WTC11 (cell line): ENCODE data around the gene CLEC14A. TPM values are rescaled to one million over a fixed set of nuclear protein-coding genes. Genes with fewer than 3 reads are reported as not detected.
A peak's percentile ranks its signal among the peaks of the same experiment; 100 is the strongest.

Experiments
- ATAC-seq: fragments of 200-7000 bp; cut with Tn5 transposase; 2 replicates; pipeline ENCODE4 v1.10.0; 2021; ENCODE audit warnings: mild to moderate bottlenecking, moderate library complexity
- CTCF ChIA-PET: fragments of 300-600 bp; sonication (Branson Sonifier 250); formaldehyde crosslinking; loops from one replicate; lab custom pipeline; 2021; ENCODE audit warnings: antibody characterized with exemption; lab: Charles Lee
- POLR2A ChIA-PET: fragments of 350-600 bp; sonication (Branson Sonifier 250); formaldehyde crosslinking; loops from one replicate; lab custom pipeline; 2021; ENCODE audit warnings: antibody characterized with exemption; lab: Charles Lee
- DNase-seq: peaks from one replicate; pipeline ENCODE4 v3.0.0; 2021; ENCODE audit warnings: low spot score
- H3K27ac Mint-ChIP-seq: 2 replicates; pipeline ENCODE4 v1.8.0; 2021; ENCODE audit warnings: mixed read lengths
- H3K27me3 Mint-ChIP-seq: 2 replicates; pipeline ENCODE4 v1.8.0; 2021; ENCODE audit warnings: low read depth, mild to moderate bottlenecking, moderate library complexity, mixed read lengths
- H3K36me3 Mint-ChIP-seq: 2 replicates; pipeline ENCODE4 v1.8.0; 2021; ENCODE audit warnings: mixed read lengths
- H3K4me1 Mint-ChIP-seq: 2 replicates; pipeline ENCODE4 v1.8.0; 2022; ENCODE audit warnings: mixed read lengths
- H3K4me3 Mint-ChIP-seq: 2 replicates; pipeline ENCODE4 v1.8.0; 2021; ENCODE audit warnings: mild to moderate bottlenecking, moderate library complexity, mixed read lengths
- H3K9me3 Mint-ChIP-seq: 2 replicates; pipeline ENCODE4 v1.8.0; 2021; ENCODE audit warnings: mixed read lengths
- CREM ChIP-seq: sonication (generic); formaldehyde crosslinking; IDR thresholded peaks from 2 replicates; pipeline ENCODE4 v1.8.1; 2022; ENCODE audit warnings: mild to moderate bottlenecking, missing genetic modification reagents, moderate library complexity
- ELF4 ChIP-seq: sonication (generic); formaldehyde crosslinking; IDR thresholded peaks from 2 replicates; pipeline ENCODE4 v1.8.1; 2022; ENCODE audit warnings: low read depth, mild to moderate bottlenecking, moderate library complexity, missing genetic modification reagents
- EMX1 ChIP-seq: fragments of 250-450 bp; sonication (Bioruptor Pico); IDR thresholded peaks from 2 replicates; pipeline ENCODE4 v1.8.0; 2021; ENCODE audit warnings: mild to moderate bottlenecking
- MXD4 ChIP-seq: fragments of 250-450 bp; sonication (Bioruptor Pico); IDR thresholded peaks from 2 replicates; pipeline ENCODE4 v1.8.0; 2021; ENCODE audit warnings: mild to moderate bottlenecking, moderate library complexity, borderline replicate concordance
- NFATC4 ChIP-seq: fragments of 250-450 bp; sonication (Bioruptor Pico); IDR thresholded peaks from 2 replicates; pipeline ENCODE4 v1.9.0; 2021; ENCODE audit warnings: mild to moderate bottlenecking
- NR2C2 ChIP-seq: sonication (generic); formaldehyde crosslinking; IDR thresholded peaks from 2 replicates; pipeline ENCODE4 v1.8.0; 2022; ENCODE audit warnings: mild to moderate bottlenecking, missing genetic modification reagents
- OVOL2 ChIP-seq: fragments of 250-450 bp; sonication (Bioruptor Pico); IDR thresholded peaks from 2 replicates; pipeline ENCODE4 v1.9.0; 2021; ENCODE audit warnings: mild to moderate bottlenecking, borderline replicate concordance
- total RNA-seq: library from RNA; stranded (reverse); gene quantifications from 3 replicates; pipeline ENCODE4 v1.2.3, GENCODE V29; 2021
- TF ChIP-seq, protein P1 (sequence below): fragments of 250-450 bp; sonication (Bioruptor Pico); IDR thresholded peaks from 2 replicates; pipeline ENCODE4 v1.9.0; 2021; ENCODE audit warnings: moderate library complexity, mild to moderate bottlenecking, inconsistent platforms, borderline replicate concordance
- TF ChIP-seq, protein P2 (sequence below): fragments of 250-450 bp; sonication (Bioruptor Pico); IDR thresholded peaks from 2 replicates; pipeline ENCODE4 v1.9.0; 2021; ENCODE audit warnings: mild to moderate bottlenecking
- TF ChIP-seq, protein P3 (sequence below): fragments of 250-450 bp; sonication (Bioruptor Pico); IDR thresholded peaks from 2 replicates; pipeline ENCODE4 v1.9.0; 2021; ENCODE audit warnings: mild to moderate bottlenecking, borderline replicate concordance
- TF ChIP-seq, protein P4 (sequence below): sonication (generic); formaldehyde crosslinking; conservative IDR thresholded peaks from 2 replicates; pipeline ENCODE4 v1.8.1; 2023; ENCODE audit warnings: mild to moderate bottlenecking, low read depth, missing genetic modification reagents, moderate library complexity
- TF ChIP-seq, protein P5 (sequence below): sonication (generic); formaldehyde crosslinking; conservative IDR thresholded peaks from 2 replicates; pipeline ENCODE4 v1.8.1; 2022; ENCODE audit warnings: mild to moderate bottlenecking, missing genetic modification reagents
- TF ChIP-seq, protein P6 (sequence below): sonication (generic); formaldehyde crosslinking; IDR thresholded peaks from 2 replicates; pipeline ENCODE4 v1.8.1; 2023; ENCODE audit warnings: mild to moderate bottlenecking, missing genetic modification reagents
- TF ChIP-seq, protein P7 (sequence below): fragments of 250-450 bp; sonication (Bioruptor Pico); conservative IDR thresholded peaks from 2 replicates; pipeline ENCODE4 v1.9.0; 2021; ENCODE audit warnings: mild to moderate bottlenecking
- TF ChIP-seq, protein P8 (sequence below): sonication (generic); formaldehyde crosslinking; IDR thresholded peaks from 2 replicates; pipeline ENCODE4 v1.8.1; 2023; ENCODE audit warnings: mild to moderate bottlenecking, moderate library complexity, missing genetic modification reagents
- TF ChIP-seq, protein P9 (sequence below): fragments of 250-450 bp; sonication (Bioruptor Pico); IDR thresholded peaks from 2 replicates; pipeline ENCODE4 v1.8.0; 2021; ENCODE audit warnings: mild to moderate bottlenecking
- TF ChIP-seq, protein P10 (sequence below): fragments of 250-450 bp; sonication (Bioruptor Pico); IDR thresholded peaks from 2 replicates; pipeline ENCODE4 v1.9.0; 2021; ENCODE audit warnings: mild to moderate bottlenecking

CLEC14A gene
- total RNA-seq, 1 experiment from 2014 or later: 0.15 TPM

DNA sequence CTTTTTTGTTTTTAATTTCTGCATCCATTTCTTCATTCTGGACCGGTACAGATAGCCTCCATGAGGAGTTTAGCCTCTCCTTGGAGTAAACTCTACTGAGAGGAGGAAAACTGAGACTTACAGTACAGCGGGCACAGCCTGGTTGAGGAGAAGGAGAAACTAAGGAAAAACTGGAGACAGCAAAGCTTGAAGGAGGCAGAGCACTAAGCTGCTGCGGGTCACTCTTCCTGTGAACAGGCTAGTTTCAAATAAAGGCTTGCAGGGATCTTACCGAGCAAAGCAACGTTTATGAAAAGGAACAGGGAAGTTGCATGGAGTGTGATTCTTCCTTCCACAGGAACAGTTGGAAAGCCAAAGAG, 48.5 kb downstream of the CLEC14A start:
- peaks cover 81% of the 10 kb centered on the region for H3K27me3 Mint-ChIP-seq
- ChIA-PET CTCF (interaction anchor here (0.5 to 1.7 kb wide), 5 partner anchors 41 to 498 kb away, joined by 3 to 8 read pairs (median 4); partner anchors contain the start of gene CLEC14A), POLR2A (interaction anchor here (0.5 to 1.8 kb wide), 8 partner anchors 8 to 393 kb away, joined by 3 to 7 read pairs (median 3); no protein-coding TSS in a partner anchor)
- DNase-seq: no peak
- no peak overlapping the region for H3K27ac Mint-ChIP-seq
- H3K36me3 Mint-ChIP-seq: peaks cover 2% of the 10 kb centered on the region; the same call in 1 of the 2 replicates
- H3K4me1 Mint-ChIP-seq: peaks cover 49% of the 10 kb centered on the region
- peaks cover 7% of the 10 kb centered on the region for H3K9me3 Mint-ChIP-seq
- H3K4me3 Mint-ChIP-seq: 0 out of 2 replicates have a peak overlapping the region, but pooled peaks have one; percentile 67
- no peak for ATAC-seq
- TF ChIP-seq, protein P1, sequence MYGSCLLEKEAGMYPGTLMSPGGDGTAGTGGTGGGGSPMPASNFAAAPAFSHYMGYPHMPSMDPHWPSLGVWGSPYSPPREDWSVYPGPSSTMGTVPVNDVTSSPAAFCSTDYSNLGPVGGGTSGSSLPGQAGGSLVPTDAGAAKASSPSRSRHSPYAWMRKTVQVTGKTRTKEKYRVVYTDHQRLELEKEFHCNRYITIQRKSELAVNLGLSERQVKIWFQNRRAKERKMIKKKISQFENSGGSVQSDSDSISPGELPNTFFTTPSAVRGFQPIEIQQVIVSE (CRISPR knock-in tag): no peak
- TF ChIP-seq, protein P2, sequence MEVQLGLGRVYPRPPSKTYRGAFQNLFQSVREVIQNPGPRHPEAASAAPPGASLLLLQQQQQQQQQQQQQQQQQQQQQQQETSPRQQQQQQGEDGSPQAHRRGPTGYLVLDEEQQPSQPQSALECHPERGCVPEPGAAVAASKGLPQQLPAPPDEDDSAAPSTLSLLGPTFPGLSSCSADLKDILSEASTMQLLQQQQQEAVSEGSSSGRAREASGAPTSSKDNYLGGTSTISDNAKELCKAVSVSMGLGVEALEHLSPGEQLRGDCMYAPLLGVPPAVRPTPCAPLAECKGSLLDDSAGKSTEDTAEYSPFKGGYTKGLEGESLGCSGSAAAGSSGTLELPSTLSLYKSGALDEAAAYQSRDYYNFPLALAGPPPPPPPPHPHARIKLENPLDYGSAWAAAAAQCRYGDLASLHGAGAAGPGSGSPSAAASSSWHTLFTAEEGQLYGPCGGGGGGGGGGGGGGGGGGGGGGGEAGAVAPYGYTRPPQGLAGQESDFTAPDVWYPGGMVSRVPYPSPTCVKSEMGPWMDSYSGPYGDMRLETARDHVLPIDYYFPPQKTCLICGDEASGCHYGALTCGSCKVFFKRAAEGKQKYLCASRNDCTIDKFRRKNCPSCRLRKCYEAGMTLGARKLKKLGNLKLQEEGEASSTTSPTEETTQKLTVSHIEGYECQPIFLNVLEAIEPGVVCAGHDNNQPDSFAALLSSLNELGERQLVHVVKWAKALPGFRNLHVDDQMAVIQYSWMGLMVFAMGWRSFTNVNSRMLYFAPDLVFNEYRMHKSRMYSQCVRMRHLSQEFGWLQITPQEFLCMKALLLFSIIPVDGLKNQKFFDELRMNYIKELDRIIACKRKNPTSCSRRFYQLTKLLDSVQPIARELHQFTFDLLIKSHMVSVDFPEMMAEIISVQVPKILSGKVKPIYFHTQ (CRISPR knock-in tag): peak; percentile 62
- TF ChIP-seq, protein P3, sequence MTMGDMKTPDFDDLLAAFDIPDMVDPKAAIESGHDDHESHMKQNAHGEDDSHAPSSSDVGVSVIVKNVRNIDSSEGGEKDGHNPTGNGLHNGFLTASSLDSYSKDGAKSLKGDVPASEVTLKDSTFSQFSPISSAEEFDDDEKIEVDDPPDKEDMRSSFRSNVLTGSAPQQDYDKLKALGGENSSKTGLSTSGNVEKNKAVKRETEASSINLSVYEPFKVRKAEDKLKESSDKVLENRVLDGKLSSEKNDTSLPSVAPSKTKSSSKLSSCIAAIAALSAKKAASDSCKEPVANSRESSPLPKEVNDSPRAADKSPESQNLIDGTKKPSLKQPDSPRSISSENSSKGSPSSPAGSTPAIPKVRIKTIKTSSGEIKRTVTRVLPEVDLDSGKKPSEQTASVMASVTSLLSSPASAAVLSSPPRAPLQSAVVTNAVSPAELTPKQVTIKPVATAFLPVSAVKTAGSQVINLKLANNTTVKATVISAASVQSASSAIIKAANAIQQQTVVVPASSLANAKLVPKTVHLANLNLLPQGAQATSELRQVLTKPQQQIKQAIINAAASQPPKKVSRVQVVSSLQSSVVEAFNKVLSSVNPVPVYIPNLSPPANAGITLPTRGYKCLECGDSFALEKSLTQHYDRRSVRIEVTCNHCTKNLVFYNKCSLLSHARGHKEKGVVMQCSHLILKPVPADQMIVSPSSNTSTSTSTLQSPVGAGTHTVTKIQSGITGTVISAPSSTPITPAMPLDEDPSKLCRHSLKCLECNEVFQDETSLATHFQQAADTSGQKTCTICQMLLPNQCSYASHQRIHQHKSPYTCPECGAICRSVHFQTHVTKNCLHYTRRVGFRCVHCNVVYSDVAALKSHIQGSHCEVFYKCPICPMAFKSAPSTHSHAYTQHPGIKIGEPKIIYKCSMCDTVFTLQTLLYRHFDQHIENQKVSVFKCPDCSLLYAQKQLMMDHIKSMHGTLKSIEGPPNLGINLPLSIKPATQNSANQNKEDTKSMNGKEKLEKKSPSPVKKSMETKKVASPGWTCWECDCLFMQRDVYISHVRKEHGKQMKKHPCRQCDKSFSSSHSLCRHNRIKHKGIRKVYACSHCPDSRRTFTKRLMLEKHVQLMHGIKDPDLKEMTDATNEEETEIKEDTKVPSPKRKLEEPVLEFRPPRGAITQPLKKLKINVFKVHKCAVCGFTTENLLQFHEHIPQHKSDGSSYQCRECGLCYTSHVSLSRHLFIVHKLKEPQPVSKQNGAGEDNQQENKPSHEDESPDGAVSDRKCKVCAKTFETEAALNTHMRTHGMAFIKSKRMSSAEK (CRISPR knock-in tag): 0 out of 2 replicates have a peak, but pooled peaks have one; percentile 77
- TF ChIP-seq NR2C2 (CRISPR knock-in tag) (no peak), ELF4 (no peak), MXD4 (CRISPR knock-in tag) (no peak), CREM (CRISPR knock-in tag) (no peak), EMX1 (CRISPR knock-in tag) (no peak), OVOL2 (CRISPR knock-in tag) (no peak), NFATC4 (CRISPR knock-in tag) (peak; percentile 71; the same call in 1 of the 2 replicates)
- TF ChIP-seq, protein P4, sequence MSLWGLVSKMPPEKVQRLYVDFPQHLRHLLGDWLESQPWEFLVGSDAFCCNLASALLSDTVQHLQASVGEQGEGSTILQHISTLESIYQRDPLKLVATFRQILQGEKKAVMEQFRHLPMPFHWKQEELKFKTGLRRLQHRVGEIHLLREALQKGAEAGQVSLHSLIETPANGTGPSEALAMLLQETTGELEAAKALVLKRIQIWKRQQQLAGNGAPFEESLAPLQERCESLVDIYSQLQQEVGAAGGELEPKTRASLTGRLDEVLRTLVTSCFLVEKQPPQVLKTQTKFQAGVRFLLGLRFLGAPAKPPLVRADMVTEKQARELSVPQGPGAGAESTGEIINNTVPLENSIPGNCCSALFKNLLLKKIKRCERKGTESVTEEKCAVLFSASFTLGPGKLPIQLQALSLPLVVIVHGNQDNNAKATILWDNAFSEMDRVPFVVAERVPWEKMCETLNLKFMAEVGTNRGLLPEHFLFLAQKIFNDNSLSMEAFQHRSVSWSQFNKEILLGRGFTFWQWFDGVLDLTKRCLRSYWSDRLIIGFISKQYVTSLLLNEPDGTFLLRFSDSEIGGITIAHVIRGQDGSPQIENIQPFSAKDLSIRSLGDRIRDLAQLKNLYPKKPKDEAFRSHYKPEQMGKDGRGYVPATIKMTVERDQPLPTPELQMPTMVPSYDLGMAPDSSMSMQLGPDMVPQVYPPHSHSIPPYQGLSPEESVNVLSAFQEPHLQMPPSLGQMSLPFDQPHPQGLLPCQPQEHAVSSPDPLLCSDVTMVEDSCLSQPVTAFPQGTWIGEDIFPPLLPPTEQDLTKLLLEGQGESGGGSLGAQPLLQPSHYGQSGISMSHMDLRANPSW (CRISPR knock-in tag): no peak
- TF ChIP-seq, protein P5, sequence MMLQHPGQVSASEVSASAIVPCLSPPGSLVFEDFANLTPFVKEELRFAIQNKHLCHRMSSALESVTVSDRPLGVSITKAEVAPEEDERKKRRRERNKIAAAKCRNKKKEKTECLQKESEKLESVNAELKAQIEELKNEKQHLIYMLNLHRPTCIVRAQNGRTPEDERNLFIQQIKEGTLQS (CRISPR knock-in tag): no peak
- TF ChIP-seq, protein P6, sequence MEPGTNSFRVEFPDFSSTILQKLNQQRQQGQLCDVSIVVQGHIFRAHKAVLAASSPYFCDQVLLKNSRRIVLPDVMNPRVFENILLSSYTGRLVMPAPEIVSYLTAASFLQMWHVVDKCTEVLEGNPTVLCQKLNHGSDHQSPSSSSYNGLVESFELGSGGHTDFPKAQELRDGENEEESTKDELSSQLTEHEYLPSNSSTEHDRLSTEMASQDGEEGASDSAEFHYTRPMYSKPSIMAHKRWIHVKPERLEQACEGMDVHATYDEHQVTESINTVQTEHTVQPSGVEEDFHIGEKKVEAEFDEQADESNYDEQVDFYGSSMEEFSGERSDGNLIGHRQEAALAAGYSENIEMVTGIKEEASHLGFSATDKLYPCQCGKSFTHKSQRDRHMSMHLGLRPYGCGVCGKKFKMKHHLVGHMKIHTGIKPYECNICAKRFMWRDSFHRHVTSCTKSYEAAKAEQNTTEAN: no peak
- TF ChIP-seq, protein P7, sequence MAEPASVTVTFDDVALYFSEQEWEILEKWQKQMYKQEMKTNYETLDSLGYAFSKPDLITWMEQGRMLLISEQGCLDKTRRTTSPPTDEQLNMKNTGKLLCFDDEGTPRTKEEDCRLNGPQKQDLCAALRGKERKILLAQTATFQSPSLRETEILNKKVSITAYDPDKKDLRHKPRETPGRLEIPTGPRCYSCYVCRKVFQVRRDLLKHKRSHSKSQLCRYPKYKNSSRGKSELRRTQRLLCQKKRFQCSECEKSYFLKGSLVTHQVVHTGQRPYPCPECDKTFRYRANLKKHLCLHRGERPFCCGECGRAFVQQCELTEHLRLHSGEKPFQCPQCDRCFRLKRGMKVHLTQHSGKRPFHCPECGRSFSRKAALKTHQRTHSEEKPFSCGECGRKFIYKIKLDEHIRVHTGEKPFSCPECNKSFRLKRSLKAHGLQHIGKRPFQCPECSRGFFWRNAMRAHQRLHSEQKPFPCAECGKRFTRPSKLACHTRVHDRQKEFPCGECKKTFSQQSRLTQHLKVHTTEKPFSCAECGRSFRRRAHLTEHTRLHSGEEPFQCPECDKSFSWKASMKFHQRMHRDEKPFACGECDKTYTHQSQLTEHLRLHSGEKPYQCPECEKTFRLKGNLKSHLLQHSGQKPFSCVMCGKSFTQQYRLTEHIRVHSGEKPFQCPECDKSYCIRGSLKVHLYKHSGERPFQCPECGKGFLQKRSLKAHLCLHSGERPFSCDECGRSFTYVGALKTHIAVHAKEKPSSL: peak; percentile 76
- TF ChIP-seq, protein P8, sequence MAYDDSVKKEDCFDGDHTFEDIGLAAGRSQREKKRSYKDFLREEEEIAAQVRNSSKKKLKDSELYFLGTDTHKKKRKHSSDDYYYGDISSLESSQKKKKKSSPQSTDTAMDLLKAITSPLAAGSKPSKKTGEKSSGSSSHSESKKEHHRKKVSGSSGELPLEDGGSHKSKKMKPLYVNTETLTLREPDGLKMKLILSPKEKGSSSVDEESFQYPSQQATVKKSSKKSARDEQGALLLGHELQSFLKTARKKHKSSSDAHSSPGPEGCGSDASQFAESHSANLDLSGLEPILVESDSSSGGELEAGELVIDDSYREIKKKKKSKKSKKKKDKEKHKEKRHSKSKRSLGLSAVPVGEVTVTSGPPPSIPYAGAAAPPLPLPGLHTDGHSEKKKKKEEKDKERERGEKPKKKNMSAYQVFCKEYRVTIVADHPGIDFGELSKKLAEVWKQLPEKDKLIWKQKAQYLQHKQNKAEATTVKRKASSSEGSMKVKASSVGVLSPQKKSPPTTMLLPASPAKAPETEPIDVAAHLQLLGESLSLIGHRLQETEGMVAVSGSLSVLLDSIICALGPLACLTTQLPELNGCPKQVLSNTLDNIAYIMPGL (CRISPR knock-in tag): no peak
- TF ChIP-seq, protein P9, sequence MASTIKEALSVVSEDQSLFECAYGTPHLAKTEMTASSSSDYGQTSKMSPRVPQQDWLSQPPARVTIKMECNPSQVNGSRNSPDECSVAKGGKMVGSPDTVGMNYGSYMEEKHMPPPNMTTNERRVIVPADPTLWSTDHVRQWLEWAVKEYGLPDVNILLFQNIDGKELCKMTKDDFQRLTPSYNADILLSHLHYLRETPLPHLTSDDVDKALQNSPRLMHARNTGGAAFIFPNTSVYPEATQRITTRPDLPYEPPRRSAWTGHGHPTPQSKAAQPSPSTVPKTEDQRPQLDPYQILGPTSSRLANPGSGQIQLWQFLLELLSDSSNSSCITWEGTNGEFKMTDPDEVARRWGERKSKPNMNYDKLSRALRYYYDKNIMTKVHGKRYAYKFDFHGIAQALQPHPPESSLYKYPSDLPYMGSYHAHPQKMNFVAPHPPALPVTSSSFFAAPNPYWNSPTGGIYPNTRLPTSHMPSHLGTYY (CRISPR knock-in tag): no peak; the same call in none of the 2 replicates
- TF ChIP-seq, protein P10, sequence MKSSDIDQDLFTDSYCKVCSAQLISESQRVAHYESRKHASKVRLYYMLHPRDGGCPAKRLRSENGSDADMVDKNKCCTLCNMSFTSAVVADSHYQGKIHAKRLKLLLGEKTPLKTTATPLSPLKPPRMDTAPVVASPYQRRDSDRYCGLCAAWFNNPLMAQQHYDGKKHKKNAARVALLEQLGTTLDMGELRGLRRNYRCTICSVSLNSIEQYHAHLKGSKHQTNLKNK (CRISPR knock-in tag): peak; percentile 4; the same call in 1 of the 2 replicates
